IPS DF 6.9 (cell line): ENCODE data around the gene SLC35E3.
"Not testable (repeated sequence)": the region's sequence is repeated elsewhere in the genome, so short reads cannot be mapped to it uniquely, and the experiment has no call there.

ENCODE experiments used
- DNase-seq: peaks from one replicate; pipeline ENCODE4 v3.0.0-alpha.2; 2013; ENCODE audit warnings: low read depth, low spot score
- H3K27ac ChIP-seq: one replicate; pipeline ENCODE4 v1.5.1; 2013; ENCODE audit warnings: low read length, control low read depth
- H3K27me3 ChIP-seq: 2 replicates; pipeline ENCODE4 v1.6.1; 2013; ENCODE audit warnings: mild to moderate bottlenecking, low read length; ENCODE audit not compliant: control insufficient read depth, insufficient read depth
- H3K36me3 ChIP-seq: 2 replicates; pipeline ENCODE4 v1.6.1; 2013; ENCODE audit warnings: low read length; ENCODE audit not compliant: control insufficient read depth, insufficient read depth
- H3K4me1 ChIP-seq: 2 replicates; pipeline ENCODE4 v1.6.1; 2013; ENCODE audit warnings: low read length; ENCODE audit not compliant: control insufficient read depth, insufficient read depth
- H3K4me3 ChIP-seq: 2 replicates; pipeline ENCODE4 v1.5.1; 2013; ENCODE audit warnings: mild to moderate bottlenecking, low read length
- H3K9me3 ChIP-seq: 2 replicates; pipeline ENCODE4 v1.6.1; 2013; ENCODE audit warnings: low read length, inconsistent platforms; ENCODE audit not compliant: control insufficient read depth, insufficient read depth
- WGBS: extraction: QIAGEN DNeasy Blood & Tissue Kit; methylation state at CpG from one replicate; pipeline ENCODE4 v1.1.7; 2013; ENCODE audit warnings: mixed read lengths, missing lambda C conversion rate; ENCODE audit not compliant: insufficient read length, insufficient coverage; 5-methylcytosine and 5-hydroxymethylcytosine counted together

The SLC35E3 gene

GRCh38 chr12:68804657-68805591, 58.9 kb downstream of the SLC35E3 start:
- Histone ChIP-seq H3K36me3 (no peaks in the 10 kb centered on the region), H3K4me3 (no peak overlapping the region), H3K4me1 (peaks cover 6% of the 10 kb centered on the region), H3K9me3 (no peaks in the 10 kb centered on the region), H3K27ac (no peak overlapping the region), H3K27me3 (no peaks in the 10 kb centered on the region)
- 100% methylated on average over 2 of the region's 32 CpGs for WGBS
- no peak for DNase-seq

DNA sequence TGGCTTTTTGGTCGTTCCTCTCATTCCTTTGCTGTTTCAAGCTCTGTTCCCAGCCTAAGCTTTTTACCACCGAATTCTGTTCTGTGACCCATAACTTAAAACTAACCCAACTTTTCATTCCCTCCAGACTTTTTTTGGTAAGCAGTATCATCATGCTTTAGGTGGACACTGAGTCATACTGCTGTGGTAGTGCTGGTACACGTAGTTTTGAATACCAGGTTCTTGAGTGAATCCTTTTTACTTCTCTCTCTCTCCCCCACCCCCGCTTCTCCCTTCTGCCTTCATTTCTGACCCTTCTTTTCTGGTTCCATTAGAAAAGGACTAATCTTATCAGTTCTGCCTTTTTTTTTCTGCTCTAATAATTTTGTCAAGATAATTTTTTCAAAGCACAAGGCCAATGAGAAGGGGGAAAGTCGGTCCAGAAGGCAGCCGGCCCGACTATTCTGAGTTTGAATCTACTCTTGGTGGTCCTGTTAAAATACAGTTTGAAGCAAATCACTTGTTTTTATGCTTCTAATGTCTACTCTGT, 59.7 kb downstream of the SLC35E3 start:
- Histone ChIP-seq H3K36me3 (no peaks in the 10 kb centered on the region), H3K4me3 (no peak overlapping the region), H3K9me3 (no peaks in the 10 kb centered on the region), H3K27me3 (no peaks in the 10 kb centered on the region), H3K4me1 (peaks cover 6% of the 10 kb centered on the region), H3K27ac (no peak overlapping the region)
- no CpG with 5 or more reads among the region's 7 CpGs for WGBS
- DNase-seq = no peak

- peaks cover 6% of the 10 kb centered on the region for H3K4me1 ChIP-seq
- WGBS = no CpG with 5 or more reads among the region's 18 CpGs
- H3K36me3 ChIP-seq = no peaks in the 10 kb centered on the region
- H3K27ac ChIP-seq = no peak overlapping the region
- no peak overlapping the region for H3K4me3 ChIP-seq
- H3K9me3 ChIP-seq = no peaks in the 10 kb centered on the region
- no peaks in the 10 kb centered on the region for H3K27me3 ChIP-seq
- DNase-seq = no peak
Observed at GRCh38 chr12:68806488-68807237, 60.7 kb downstream of the SLC35E3 start.

DNA sequence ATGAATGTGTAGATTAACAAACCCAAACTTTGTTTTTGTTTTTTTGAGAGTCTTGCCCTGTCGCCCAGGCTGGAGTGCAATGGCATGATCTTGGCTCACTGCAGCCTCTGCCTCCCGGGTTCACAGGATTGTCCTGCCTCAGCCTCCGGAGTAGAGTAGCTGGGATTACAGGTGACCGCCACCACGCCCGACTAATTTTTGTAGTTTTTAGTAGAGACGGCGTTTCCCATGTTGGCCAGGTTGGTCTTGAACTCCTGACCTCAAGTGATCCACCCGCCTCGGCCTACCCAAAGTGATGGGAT, 61.2 kb downstream of the SLC35E3 start:
- WGBS = no CpG with 5 or more reads among the region's 10 CpGs
- not testable (repeated sequence) for DNase-seq, H3K9me3 ChIP-seq, H3K4me1 ChIP-seq, H3K27me3 ChIP-seq, H3K27ac ChIP-seq, H3K36me3 ChIP-seq
- H3K4me3 ChIP-seq = peak overlapping the region; percentile 61; the same call in 1 of the 2 replicates

DNA sequence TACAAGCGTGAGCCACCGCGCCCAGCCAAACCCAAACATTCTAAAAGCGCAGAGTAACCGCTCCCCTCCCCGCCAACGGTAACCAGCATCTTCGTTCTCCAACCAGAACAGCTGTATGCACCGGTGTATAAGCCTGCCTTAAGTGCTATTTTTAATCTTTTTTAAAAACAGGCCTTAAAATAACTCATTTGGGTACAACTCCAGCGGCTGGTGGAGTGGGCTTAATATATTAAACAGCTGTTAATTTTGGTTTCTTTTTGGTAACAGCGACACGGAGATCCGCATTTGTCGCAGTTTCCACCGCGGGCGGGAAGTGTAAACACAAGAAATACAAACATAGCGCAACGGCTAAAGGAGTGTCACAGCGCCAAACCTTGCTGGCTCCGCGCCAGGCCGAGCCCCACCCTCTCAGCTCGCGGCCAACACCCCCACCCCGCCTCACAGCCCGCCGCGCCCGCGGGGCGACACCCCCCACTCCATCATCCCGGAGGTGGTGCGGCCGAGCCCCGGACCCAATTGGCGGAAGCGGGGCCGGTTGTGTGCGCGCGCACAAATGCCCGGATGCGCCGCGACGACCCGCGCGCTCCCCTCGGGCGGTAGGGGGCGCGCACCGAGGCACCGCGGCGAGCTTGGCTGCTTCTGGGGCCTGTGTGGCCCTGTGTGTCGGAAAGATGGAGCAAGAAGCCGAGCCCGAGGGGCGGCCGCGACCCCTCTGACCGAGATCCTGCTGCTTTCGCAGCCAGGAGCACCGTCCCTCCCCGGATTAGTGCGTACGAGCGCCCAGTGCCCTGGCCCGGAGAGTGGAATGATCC, 61.8 kb downstream of the SLC35E3 start, which contains the start of gene MDM2:
TSS of gene MDM2 (plus strand) at position 602 of the 812 bp plus-strand sequence. CDS start 301 bp downstream, outside the sequence.
- peak; percentile 73 for DNase-seq
- no CpG with 5 or more reads among the region's 72 CpGs for WGBS
- no peaks in the 10 kb centered on the region for H3K9me3 ChIP-seq
- peaks cover 6% of the 10 kb centered on the region for H3K4me1 ChIP-seq
- H3K27me3 ChIP-seq = no peaks in the 10 kb centered on the region
- H3K36me3 ChIP-seq = no peaks in the 10 kb centered on the region; the same call in 1 of the 2 replicates
- no peak within 1 kb of the TSS for H3K27ac ChIP-seq
- peak within 1 kb of the TSS; percentile 61 for H3K4me3 ChIP-seq

GRCh38 chr12:68808388-68809189, 62.6 kb downstream of the SLC35E3 start:
- Histone ChIP-seq H3K4me1 (peaks cover 6% of the 10 kb centered on the region), H3K27ac (no peak overlapping the region), H3K4me3 (peak overlapping the region; percentile 61), H3K36me3 (no peaks in the 10 kb centered on the region; the same call in 1 of the 2 replicates), H3K9me3 (no peaks in the 10 kb centered on the region), H3K27me3 (no peaks in the 10 kb centered on the region)
- WGBS = no CpG with 5 or more reads among the region's 61 CpGs
- no peak for DNase-seq

- Histone ChIP-seq H3K27ac (no peak overlapping the region), H3K4me3 (peak overlapping the region; percentile 61; the same call in 1 of the 2 replicates), H3K36me3 (no peaks in the 10 kb centered on the region; the same call in 1 of the 2 replicates), H3K4me1 (peaks cover 6% of the 10 kb centered on the region), H3K27me3 (no peaks in the 10 kb centered on the region), H3K9me3 (no peaks in the 10 kb centered on the region)
- WGBS = no CpG with 5 or more reads among the region's 12 CpGs
- DNase-seq = no peak
Observed at GRCh38 chr12:68809190-68810026, 63.4 kb downstream of the SLC35E3 start.

DNA sequence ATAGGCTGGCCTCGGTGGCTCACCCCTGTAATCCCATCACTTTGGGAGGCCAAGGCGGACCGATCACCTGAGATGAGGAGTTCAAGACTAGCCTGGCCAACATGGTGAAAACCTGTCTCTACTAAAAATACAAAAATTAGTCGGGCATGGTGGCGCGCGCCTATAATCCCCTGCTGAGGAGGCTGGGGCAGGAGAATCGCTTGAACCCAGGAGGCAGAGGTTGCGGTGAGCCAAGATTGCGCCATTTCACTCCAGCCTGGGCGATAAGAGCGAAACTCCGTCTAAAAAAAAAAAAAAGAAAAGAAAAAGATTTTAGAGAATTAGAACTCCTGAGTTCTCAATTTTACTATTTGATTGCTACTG, 64.0 kb downstream of the SLC35E3 start:
- DNase-seq, H3K9me3 ChIP-seq, H3K27ac ChIP-seq, H3K27me3 ChIP-seq, H3K4me3 ChIP-seq, H3K4me1 ChIP-seq, H3K36me3 ChIP-seq: not testable (repeated sequence)
- WGBS = no CpG with 5 or more reads among the region's 13 CpGs

- not testable (repeated sequence) for H3K4me1 ChIP-seq, H3K36me3 ChIP-seq, H3K27ac ChIP-seq, H3K27me3 ChIP-seq, H3K9me3 ChIP-seq, DNase-seq, H3K4me3 ChIP-seq
- WGBS = no CpG with 5 or more reads among the region's 6 CpGs
Observed at GRCh38 chr12:68811573-68811972, 65.6 kb downstream of the SLC35E3 start.
